Measurements from ENCODE around the gene SLC8A3. TPM values are rescaled to one million over a fixed set of nuclear protein-coding genes. Genes with fewer than 3 reads are reported as not detected.

SLC8A3 gene
- total and polyA plus RNA-seq, 10 of the 15 experiments (the other 5 are each of a cell fraction or from before 2014, with no cell fraction given), result 0.04 to 0.17 (median 0.13) TPM; not detected in 3

GRCh38 chr14:70059545-70059944 lies 129.2 kb downstream of the SLC8A3 start (continued):
- TF ChIP-seq ZBTB11 (CRISPR knock-in tag; IDR thresholded peaks at IDR 0.05) (no peak), RB1 (IDR thresholded peaks at IDR 0.05; ENCODE audit: borderline replicate concordance) (no peak), REST (IDR thresholded peaks at IDR 0.05; ENCODE audit: low read depth, low read length) (no peak), ATF3 (IDR thresholded peaks at IDR 0.05; ENCODE audit: borderline replicate concordance, extremely low read depth, low read depth, low read length) (no peak), ESRRA (IDR thresholded peaks at IDR 0.05; ENCODE audit: low read length) (no peak), PML (IDR thresholded peaks at IDR 0.05; ENCODE audit: low read length) (no peak), EP300 (IDR thresholded peaks at IDR 0.05; ENCODE audit: borderline replicate concordance in 1 of 2, control insufficient read depth in 1 of 2, low read depth in 2 of 2, low read length in 2 of 2) (no peak)
